CD4-positive, alpha-beta T cell treated with Interleukin-17A for 1 hour (primary cell): Measurements from ENCODE around the gene VAV3.

Source experiments
- DNase-seq: peaks from one replicate; pipeline ENCODE4 v3.0.0-alpha.2; 2020

Gene VAV3

DNA sequence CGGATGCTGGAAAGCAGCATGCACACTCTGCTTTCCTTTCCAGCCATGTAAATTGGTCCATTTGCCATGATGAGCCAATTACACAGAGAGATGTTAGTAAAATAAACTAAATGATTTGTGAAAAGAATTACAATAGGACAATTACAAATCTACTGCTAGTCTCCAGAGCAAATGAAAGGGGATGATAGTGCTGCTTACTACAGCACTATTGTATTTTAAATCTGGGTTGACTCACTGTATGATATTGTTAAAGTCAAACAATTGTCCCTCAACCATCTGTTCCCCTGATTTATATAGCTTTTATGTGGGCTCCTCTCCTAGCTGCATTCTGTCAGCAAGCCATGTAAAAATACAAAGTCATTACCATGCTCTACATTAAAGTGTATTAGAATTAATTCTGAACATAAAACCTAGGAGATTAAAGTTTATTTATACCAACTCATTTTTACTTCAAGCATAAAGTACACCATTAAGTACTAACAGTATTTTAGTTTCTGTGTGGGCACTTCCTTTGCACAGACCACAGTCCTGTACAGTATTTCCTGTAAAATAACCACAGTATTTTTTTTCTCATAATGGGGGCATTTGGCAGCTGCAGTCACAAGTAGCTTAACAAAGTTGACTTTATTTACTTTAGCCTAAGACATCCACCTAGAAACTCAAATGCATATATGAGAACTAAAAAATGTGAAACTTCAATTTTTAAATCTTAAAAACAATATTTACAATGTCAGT is 135.8 kb downstream of the VAV3 start:
- peak; percentile 57 for DNase-seq

GRCh38 chr1:107824946-107825345 is 140.0 kb downstream of the VAV3 start:
- no peak for DNase-seq

DNA sequence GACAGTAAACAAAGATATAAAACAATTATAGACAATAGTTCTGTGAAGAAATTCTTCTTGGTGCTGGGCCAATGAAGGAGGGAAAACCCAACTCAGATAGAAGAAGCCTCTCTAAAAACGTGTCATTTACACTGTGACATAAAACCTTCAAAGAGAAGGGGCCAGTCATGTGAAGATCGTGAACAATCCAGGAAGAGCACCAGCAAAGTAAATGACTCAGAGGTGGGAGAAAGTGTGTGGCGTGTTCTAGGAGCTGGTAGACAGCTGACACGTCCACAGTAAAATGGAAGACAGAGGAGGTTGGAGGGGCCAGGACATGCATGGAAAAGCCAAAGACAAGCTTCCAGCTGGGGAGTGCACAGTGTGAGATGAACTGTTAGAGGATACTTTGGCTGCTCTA is 143.6 kb downstream of the VAV3 start:
- DNase-seq: no peak

DNA sequence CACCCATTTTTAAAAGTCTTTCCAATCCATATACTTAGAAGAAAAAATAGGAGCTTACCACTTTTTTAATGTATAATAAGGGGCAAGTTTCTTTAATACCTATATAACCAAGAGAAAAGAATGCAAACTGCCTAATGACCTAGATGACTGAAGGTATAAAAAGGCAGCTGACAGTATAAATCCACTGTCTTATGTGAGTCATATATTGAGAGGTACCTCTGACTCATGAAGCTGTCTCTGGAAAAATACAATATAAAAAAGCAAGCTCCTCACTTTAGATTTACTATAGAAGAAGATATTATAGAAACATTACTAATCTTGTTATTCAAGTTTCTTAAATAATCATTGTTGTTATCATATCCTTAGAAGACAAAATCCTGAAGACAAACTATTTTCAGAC is 144.2 kb downstream of the VAV3 start:
- DNase-seq: no peak

DNA sequence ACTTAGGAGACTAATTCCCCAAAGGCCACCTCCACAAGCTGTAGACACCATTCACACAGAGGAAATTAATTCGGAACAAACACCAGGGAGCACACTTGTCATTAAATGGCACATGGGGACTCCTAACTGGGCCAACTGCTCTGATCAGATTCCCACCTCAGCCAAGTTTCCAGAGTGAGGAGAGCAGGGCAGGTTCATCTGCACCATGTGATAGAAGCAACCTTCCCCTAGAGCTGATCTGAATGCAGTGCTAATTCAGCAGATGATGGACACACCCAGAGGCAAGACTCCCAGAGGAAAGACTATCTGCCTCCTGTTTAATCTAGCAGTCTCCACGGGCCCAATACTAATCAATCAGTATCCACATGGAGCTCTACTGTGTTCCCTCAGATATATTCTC is 147.0 kb downstream of the VAV3 start:
- DNase-seq: no peak

DNA sequence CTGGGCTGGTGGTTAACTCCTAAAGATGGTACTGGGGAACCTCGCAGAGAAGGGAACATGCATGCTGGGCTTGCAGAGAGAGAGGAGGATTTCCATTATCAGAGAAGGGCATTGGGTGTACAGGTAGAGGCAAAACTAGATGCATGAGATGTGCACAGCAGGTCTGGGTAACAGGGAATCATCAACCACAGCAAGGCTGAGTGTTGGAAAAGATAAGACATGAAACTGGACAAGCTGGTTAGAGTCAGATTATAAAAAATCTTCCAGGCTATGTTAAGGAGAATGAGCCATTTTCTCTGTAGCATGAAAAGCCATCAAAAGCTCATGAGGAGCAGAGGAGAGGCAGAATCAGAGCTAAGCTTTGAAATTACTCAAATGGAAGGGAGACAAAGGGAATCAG is 147.8 kb downstream of the VAV3 start:
- DNase-seq: no peak

- no peak for DNase-seq
Observed at GRCh38 chr1:107810291-107810951, 154.6 kb downstream of the VAV3 start.

- no peak for DNase-seq
Observed at GRCh38 chr1:107807855-107808254, 157.1 kb downstream of the VAV3 start.

GRCh38 chr1:107807405-107807804 is 157.6 kb downstream of the VAV3 start:
- DNase-seq: no peak

- DNase-seq: no peak
Observed at GRCh38 chr1:107806902-107807301, 158.1 kb downstream of the VAV3 start.

GRCh38 chr1:107804741-107805140 is 160.2 kb downstream of the VAV3 start:
- no peak for DNase-seq

GRCh38 chr1:107804134-107804533 is 160.8 kb downstream of the VAV3 start:
- peak; percentile 57 for DNase-seq

DNA sequence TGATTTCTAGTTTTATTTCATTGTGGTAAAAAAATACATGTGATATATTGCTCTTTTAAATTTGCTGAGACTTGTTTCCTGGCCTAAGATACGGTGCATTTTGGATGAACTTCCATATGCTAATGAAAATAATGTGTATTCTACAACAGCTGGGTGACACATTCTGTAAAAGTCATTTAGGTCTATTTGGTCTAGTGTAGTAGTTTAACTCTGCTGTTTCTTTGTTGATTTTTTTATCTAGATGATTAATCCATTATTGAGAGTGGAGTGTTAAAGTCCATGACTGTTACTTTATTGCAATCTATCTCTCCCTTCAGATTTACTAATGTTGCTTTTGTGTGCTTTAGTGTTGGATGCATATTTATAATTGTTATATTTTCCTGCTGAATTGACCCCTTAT is 161.4 kb downstream of the VAV3 start:
- no peak for DNase-seq

DNA sequence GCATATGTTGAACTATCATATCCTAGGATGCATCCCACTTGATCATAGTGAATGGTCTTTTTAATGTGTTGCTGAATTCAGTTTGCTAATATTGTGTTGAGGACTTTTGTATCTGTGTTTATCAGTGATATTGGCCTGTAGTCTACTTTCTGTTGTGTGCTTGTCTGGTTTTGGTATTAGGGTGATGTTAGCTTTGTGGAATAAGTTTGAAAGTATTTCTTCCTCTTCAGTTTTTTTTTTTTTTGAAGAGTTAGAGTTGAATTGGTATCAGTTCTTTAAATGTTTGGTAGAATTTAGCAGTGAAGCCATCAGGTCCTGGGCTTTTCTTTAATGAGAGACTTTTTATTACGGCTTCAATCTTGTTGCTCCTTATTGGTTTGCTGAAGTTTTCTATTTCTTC is 162.3 kb downstream of the VAV3 start:
- DNase-seq: no peak

GRCh38 chr1:107795994-107796393 is 169.0 kb downstream of the VAV3 start:
- no peak for DNase-seq

DNA sequence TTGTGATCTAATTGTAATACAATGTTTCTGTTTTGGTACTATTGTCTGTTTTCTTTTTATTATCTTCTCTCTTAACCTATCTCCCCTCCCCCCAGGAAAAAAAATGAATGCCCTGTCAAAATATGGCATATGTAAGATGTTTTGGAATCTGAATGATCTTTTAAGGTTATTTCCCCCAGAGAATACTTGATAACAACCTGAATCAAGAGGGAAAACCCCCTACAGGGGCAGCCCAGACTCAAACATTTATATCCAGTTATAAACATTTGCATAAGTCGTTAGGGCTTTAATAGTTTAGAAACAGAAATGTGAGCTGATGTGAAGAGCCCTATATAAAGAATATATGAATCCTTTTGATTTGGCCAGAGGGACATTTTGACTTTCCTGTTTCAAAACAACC is 169.5 kb downstream of the VAV3 start:
- peak; percentile 40 for DNase-seq

DNA sequence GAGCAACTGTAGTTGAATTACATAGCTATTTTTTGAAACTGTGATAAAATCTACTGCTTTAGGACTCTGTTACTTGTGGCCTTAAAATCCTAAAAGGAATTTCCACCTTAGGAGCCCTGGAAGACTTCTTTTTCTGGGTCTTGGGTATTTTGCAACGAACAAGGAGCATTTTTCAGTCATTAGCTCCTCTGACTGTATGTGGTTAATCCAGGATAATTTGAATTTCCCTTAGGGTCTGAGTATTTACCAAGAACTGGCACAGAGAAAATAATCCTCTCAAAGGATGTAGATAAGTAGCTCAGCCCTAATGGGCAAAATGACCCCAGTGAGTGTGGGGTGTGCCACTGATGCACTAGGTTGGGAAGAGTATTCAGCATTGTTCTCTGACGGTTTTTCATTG is 170.4 kb downstream of the VAV3 start:
- no peak for DNase-seq

DNA sequence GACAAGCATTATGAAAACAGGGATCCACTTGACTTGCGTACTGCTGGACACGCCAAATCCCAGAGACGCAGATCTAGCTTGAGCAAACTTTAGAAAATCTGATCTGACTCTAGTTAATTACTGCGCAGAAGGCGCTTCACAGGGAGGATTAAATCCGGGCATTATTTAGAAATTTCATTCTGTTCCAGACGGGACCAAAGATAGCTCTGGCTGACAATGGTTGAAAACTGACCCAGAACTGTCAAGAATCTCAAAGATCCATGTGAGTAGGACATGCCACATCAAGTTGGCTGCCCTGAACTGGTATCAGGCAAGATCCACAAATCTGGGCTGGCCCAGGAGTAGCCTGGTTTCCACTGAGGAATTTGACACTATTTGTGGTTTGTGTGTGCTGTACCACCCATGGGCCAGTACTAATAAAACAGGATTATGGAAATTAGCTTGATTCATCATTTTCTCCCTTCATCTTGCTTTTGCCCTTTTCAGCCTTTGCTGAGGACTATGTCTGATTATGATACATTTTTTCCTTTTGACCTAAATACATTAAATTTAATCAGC is 171.0 kb downstream of the VAV3 start:
- no peak for DNase-seq

- no peak for DNase-seq
Observed at GRCh38 chr1:107791348-107791747, 173.6 kb downstream of the VAV3 start.

- no peak for DNase-seq
Observed at GRCh38 chr1:107789817-107790524, 175.0 kb downstream of the VAV3 start.

DNA sequence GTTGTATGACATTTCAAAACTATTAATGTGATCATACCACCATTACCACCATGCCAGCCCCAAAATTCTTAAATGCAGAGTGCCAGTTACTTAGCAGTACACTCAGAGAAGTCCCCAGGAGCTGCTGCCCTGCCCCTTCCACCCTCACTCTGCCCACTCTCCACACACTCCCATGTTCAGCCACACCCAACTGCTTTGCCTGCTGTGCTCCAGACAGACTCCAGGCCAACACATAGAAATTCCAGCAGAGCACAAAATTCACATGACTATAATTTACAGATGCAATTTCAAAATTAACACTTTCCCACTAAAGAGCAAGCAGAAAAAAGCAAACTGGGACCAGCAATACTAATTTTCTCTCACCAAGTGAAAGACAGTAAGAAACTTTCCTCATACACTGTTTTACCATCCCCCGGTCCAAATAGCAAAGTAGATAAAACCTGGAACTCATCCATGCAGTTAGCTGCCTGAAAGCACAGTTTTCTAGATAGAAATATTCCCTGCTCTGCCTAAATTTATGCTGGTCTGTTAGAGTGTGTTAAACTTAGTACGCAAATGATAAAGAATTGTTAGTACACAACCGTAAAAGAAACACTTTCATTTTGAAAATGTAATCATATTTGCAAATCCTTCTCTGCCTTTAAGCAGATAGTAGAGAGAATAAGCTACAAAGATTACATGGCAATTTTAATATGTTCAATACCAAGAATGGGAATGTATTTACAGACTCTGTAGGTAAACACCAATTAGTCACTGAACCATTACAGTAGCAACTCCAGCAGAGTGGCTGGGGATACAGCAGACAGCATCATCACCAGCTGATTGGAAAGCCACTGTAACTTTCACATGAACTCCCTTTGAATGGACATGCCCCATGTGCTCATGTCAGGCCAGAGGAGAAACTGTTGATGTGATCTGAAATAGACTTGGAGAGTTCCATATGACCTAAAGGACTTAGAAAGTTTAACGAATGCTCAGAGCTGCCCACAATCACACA is 176.5 kb downstream of the VAV3 start:
- no peak for DNase-seq

DNA sequence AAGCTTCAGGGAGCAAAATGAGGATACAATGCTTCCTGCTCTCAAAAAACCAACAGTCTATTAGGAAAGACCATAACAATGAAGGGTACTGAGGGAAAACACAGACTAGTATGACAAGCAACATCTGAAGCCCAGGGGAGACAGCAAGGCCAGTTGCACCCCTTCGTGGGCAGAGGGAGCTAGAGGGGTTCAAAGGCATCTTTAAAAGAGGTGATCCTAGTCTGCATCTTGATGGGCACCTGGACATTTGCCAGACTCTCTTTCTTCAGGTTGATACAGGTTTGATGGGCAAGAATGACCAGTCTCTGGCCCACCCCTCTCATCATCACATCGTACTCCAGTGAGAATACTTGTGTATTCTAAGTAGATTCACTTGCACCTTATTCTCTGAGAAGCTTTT is 177.7 kb downstream of the VAV3 start:
- peak; percentile 52 for DNase-seq
